ENCODE results near the gene GRAMD1B.

The GRAMD1B gene

DNA sequence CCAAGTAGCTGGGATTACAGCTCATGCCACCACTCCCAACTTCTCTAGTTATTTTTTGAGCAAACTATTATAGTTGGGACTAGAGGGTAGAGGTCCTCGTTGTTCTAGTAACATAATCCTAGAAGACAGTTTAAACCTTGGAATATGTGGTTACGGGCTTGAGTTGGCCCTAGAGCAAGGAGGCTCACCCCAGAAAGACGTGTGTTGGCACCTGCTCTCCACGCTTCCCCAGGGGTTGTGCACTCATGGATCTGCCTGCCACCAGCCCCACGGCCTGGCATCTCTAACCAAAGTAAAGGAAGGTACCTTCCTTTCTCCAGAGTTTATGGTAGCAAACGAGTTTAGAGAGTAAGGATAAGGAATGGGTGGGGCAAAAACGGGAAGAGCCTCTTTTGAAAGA lies 145.4 kb downstream of the GRAMD1B start:
- DNase-seq = no peak

DNA sequence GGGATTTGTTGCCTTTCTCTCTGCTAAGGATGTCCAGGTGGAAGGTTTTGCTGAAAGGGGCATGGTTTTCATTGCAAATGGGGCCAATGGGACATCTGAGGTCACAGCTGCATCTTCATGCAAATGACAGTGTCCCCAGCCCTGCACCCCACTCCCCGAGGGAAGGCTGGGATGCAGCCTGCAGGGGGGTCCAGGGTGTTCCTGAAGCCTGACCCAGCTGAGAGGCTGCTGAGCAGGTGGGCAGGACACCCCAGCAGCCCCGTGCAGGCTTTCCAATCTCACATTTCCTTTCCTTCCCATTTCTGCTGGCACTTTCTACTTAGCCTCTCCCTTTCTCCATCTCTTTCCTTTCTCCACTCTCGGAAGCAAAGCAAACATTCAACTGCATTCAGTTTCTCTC lies 146.0 kb downstream of the GRAMD1B start:
- DNase-seq = no peak

DNA sequence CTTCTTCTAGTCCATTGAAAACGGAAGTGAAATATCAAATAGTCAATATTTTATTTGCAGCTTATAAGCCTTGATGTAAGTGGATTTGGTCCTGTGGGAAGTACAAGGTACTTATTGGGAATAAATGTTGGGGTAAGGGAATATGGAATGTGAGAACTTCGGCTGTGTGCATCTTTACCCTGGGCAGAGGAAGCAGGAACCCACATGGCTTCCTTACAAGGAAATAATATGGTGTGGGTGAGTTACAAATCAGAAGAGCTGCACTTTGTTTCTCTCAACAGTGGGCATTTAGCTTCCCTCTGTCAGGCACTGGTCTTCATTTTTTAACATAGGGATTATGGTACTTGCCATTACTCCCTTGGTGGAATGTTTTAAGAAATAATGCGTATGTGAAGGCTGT lies 146.4 kb downstream of the GRAMD1B start:
- no peak for DNase-seq

DNA sequence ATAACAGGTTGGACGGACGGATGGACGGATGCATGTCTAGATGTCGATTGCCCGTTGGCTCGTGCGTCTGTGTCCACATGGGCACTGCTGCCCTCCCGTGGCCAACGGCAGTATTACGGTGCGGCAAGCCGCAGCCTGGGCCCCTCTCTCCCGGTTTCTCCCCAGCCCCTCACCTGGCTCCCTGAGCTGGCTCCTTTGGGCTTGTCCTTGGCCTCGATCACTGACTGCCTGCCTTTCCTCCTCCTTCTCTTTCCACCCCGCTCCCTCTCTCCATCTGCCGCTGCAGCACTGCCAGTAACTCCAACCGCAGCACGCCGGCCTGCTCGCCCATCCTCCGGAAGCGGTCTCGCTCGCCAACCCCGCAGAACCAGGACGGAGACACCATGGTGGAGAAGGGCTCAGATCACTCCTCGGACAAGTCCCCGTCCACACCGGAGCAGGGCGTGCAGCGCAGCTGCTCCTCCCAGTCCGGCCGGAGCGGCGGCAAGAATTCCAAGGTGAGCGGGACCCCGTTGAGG lies 147.1 kb downstream of the GRAMD1B start:
- DNase-seq = no peak

DNA sequence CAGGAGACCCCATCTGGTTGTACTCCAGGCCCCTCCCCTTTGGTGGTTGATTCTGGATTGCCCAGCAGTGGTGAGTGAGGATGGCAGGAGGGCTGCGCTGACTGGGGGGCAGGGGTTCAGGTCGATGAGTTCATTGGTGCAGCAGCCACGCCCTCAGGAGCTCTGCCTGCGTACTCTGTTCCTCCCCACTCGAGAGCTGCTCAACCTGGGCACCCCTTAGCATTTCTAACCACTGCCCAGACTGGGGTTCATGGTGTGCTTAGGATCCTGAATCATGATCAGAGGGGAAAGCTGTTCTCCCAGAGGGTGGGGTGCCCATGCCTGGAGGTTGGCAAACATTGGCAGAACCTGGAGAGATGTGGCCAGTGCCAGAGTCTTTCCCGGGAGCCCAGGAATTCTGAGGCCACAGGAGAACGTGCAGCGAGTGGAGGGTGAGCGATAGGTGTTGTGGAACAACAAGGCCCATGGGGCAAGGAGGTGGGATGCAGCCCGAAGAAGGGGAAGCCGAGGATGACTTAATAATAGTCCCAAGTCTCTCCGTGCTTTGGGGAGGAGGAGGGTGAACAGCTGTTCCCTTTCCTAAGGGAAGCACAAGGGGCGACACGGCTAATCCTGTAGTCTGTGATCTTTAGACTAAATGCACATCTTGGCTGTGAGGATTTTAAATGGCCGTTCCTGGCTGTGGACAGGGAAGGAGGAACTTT lies 148.9 kb downstream of the GRAMD1B start:
- no peak for DNase-seq

DNA sequence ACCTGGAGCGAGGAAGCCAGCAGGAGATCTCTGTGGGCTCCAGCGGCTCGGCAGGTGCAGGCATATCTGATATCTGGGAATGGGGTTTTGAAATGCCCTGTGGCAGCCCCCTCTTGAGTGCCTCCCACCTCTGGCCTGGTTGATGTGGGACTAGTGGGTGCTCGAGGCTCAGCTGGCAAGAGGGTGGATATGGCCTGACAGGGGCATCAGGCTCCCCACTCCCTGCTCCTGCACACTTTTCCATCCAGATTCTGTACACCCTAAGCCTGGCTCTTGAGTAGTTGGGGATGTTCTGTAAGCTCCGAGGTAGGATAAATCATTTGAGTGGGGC lies 149.4 kb downstream of the GRAMD1B start:
- DNase-seq = no peak

DNA sequence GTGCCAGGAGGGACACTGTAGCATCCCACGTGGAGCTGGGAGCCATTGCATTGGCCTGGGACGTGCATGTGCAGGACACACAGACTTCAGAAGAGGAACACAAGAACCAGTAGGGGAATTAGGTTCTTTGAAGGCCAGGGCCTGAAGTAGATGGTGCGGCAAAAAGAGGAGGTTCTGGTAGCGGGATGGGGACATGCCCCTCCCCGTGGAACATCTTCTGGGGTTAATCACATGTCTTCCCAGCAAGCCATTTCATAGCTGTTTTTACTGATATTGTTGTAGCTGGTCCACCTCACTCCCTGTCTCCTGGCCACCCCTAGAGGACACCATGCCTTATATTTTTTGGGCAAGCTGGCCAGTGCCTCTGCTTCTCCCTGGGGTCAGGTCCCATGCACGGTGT lies 150.1 kb downstream of the GRAMD1B start:
- DNase-seq = no peak

DNA sequence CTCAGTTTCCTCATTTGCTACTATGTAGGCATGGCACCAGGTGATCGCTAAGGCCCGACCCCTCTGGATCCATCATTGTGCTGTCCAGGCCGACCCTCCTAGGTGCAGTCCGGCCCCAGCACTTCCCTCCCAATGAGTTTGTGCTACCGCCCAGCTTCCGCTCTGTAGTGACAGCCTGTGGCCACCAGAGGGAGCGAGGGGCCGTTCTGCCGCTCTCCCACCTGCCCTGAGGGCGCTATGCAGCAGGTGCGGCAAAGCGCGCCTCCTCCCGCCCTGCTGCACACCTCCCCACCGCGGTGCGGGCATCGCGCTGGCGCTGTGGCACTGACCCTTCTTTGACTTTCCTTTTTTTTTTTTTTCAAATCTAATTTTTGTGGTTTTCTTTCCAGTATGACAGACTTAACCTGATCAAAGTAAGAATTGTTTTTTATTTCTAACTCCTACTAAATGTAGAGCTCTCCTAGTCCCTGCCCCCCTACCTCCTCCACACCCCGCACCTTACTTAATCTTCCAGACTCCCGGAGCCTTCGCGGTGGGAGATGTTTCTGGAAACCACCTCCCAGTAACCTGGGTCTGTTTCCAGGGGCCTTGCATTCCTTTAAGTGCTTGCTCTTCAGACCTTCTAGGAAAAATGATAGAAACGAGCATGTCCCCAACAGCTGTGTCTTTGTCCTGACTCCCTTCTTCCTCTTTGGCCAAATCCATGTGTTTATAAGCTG lies 150.6 kb downstream of the GRAMD1B start:
- DNase-seq = peak; percentile 40

DNA sequence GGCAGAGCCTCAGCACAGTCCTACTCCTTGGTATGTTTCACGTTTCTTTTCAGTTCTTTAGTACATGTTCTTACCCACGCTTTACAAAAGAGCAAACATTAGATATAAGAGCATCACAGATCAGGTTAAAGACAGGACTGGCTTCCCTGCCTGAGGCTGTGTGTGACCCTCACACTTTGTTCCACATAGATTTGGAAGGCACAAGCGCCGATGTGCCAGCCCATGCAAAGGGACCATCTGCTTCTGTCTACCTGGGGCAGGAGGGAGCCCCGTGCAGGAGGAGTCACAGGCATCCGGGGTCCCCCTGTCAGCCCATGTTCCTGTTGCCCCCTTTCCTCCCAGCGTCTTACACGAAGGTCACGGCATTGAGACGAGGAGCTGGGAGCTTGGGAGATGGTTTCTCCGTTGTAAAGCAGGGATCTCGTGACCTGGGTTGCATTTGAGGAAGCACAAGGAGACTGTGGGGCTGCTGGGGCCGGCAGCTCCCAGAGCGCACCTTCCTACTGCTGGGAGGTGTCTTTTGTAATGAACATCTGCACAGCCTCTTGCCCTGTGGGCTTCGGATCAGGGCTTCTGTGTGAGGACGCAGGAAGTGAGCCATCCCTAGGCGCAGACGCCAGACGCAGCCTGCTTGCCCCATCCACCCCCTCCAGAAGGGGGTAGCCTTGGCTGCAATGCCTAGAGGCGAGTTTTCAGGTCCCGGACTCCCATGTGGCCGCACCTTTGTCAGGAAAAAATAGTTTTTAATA lies 151.8 kb downstream of the GRAMD1B start:
- DNase-seq = no peak

DNA sequence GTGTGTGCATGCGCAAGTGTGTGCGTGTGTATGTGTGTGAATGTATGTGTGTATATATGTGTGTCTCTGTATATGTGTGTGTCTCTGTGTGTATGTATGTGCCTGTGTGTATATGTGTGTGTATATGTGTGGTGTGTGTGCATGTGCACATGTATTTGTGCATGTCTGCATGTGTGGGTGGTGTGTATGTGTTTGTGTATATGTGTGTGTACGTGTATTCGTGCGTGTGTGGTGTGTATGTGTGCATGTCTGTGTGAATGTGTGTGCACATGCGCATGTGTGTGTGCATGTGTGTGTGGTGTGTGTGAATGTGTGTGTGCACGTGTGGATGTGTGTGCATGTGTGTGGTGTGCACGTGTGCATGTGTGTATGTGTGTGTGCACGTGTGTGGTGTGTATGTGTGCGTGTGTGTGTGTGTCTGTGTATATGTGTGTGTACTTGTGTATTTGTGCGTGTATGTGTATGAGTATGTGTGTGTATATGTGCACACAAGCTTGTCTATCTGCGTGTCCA lies 153.0 kb downstream of the GRAMD1B start:
- DNase-seq = no peak

DNA sequence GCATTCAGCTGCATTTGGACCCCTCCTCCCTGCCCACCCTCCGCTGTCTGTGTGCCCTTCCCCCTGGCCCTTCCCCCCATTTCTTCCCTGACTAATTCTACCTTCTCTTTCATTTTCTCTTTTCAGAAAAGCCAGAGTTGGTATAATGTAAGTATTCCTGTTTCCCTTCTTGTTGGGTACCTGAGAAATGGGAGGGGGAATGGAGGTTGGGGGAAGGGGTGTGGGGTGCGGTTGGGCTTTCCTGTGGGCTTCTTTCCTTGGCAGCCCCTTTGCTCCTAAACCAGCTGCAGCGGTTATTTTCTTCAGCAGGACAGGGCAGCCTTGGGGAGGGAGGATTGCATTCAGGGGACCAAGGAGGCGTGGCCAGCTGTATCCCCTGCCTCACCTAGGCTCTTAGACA lies 154.1 kb downstream of the GRAMD1B start:
- no peak for DNase-seq

DNA sequence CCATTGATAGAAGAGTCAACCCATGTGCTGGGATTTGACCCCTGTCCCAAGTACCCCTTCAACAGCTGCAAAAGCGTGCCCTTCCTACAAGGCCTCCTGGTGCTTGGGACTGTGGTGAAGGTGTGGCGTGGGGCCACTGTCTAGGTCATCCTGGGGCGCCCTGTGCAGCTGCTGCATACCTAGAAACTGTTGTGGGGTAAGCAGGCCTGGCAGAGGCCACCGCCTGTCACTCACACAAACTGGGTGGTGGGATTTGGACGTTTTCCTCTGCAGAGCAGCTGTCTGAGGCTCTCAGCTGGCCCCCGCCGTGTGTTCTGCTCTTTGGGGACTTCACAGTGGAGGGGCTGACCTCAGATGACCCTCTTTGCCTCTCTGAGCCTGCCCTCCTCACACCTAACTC lies 154.7 kb downstream of the GRAMD1B start:
- DNase-seq = no peak

DNA sequence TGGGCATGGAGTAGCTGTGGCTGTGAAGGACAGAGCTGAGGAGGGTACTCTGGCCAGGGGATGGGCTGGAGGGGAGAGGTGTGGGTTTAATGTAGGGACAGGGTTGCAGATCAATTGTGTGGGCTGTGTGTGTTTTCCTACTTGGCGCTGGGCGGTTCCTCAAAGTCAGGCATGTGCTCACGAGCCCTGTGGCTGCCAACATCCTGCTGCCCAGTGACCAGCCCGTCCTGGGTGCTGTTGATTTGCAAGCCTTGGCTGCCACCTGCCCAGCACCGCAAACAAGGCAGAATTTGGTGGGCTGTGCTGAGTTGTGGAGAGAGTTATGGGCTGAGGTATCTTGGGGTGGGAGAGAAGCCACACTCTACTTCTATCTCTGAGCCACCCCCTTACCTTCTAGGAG lies 155.1 kb downstream of the GRAMD1B start:
- DNase-seq = no peak

DNA sequence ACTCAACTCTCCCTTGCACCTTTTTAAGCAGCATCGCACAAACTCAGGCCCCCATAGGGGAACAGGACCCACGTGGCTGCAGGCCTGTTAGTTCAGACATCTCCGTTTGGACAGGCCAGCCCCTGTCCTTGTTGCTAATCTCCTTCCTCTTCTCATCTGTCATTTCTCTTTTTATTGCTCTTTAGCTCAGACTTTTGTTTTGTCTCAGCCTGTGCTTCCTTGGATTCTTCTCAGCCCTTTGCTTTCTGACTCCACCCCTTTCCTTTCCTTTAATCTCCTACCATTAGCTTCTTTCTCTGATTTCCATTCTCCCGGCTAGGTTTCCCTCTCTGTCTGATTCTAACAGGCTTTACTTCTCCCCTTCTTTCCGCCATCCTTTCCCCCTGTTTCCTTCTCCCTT lies 155.6 kb downstream of the GRAMD1B start:
- DNase-seq = no peak

DNA sequence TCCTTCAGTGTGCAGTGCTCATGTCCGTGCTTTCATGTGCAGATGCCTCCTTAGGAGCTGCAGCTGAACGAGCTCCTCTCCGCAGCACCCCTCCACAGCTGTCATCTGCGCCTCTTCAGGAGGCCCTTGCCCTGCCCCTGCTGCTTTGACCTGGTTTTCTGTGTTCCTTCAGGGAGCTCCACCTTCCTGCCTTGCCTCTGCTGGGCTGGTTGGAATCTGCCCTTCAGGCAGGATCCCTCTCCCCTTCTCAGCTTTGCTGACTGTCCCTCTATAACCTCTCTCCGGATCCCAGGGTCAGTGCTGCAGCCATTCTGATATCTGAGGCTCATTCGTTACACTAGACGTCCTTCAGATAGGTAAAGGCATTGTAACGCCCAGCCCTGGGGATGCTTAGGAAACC lies 156.5 kb downstream of the GRAMD1B start:
- no peak for DNase-seq

DNA sequence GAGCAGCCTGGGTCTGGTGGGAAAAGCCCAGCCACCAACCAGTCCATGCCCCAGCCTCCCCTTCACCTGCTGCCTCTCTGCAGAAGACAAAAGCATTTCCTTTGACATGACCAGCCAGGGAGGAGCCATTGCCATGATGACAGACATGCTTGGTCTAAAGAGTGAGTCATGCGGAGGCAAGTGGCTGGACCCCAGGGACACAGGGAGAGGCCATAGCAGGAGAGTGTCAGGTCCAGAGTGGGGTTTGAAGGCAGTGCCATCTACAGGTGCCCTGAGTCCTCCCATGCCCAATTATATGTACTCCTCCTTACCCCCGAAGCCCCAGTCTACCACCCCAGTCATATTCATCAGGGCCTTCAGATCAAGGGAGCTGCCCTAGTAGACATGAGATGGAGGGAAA lies 157.0 kb downstream of the GRAMD1B start:
- DNase-seq = no peak

DNA sequence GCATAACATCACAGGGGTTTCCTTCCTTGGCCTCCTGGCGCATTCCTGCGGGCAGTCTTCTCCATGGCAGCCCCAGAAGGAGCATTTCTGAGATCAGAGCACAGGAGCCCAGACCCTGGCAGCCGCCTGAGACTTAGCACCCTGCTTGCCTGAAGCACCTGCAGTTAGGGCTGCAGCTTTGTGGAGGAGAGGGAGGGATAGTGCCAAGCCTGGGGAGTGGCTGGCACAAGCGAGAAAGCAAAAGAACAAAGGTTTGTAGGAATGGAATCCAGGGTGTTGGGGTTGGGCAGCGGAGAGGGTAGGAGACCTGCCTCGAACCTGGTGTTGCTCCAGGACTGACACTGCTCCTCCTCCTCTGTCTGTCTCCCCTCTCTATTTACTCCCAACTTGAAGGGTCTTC lies 157.5 kb downstream of the GRAMD1B start:
- DNase-seq = no peak

DNA sequence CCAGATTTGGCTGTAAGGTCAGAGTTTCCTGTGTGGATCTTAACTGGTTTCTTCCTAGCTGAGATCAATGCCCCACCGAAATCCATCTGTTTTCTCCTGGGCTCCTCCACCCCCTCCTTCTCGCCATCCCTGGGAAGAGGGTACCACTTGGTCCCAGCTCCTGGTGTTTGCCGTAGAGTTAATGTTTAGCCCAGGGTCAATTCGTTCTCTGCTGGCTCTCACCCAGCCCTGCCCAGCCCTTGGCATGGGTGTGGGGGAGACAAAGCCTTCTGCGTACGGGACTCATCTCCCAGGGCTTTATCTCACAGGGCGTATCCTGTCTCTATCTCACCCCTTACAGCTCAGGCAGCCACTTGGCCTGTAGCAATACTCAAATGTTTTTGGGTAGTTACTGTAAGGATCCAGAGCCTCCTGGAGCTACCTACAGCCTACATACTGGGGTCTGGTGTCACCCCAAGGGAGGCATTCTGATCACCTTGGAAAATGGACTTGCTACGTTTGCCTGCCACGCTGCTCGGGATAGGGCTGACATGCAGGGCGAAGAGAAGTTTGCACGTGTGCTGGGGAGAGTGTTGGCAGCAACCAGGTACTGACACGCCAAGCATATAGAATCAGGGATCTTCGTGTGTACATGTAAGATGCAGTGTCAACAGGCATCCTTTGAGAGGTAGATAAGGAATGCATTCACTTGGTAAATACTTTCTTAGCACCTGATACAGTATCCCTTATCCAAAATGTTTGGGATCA lies 158.2 kb downstream of the GRAMD1B start:
- no peak for DNase-seq

DNA sequence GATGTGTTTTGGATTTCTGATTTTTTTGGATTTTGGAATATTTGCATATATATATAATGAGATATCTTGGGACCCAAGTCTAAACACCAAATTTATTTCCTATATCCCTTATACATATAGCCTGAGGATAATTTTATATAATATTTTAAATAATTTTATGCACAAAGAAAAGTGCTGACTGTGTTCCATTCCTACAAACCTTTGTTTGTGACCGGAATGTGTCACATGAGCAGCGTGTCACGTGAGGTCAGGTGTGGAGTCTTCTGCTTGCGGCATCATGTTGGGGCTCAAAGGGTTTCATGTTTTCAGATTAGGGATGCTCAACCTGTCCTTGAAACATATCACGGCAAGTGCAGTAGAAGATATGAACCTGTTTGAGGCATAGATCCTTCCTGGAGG lies 158.8 kb downstream of the GRAMD1B start:
- DNase-seq = no peak

DNA sequence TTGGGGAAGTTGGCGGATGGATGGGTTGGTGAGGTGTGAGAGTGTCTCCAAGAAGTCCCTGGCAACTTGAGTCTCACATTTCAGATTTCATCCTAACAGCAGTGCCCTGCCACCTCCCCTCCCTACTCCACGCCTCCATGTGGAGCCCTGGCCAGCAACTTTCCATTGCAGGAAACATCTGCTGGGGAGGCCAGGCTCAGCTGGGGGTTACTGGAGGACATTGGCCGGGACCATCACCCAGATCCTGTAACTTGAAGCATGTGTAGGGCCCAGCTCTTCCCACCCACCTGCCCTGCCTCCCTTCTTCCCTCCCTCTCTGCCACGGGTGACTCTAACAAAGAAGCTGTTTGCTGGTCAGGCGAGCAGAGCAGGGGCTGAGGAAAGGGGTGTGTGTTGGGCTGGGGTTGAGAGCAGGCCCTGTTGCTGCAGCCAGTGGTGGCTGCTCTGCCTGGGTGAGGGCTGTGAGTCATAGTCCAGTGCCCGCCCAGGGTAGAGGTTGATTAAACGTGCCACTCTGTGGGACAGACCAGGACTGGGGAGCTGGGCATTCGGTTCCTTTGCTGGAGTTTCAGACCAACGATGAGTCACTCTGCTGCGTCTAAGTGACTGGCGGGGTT lies 160.3 kb downstream of the GRAMD1B start:
- DNase-seq = no peak

DNA sequence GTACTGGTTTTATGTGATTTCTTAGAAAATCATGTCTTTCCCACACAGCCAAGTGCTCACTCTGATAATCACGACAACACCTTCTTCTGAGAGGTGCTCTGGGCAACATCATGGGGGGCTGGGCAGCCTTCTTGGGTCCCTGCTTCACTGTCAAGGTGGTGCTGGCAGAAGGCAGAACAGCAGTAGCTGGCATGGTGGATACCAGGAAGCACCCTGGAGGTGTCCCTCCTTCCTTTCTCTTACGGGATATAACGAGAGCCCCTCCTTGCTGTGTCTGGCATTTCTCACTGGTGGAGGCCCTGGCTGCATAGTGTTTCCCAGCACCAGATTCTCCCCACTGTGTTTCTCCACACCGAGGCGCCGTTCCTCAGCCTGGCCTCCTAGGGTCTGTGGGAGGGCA lies 163.5 kb downstream of the GRAMD1B start:
- no peak for DNase-seq

DNA sequence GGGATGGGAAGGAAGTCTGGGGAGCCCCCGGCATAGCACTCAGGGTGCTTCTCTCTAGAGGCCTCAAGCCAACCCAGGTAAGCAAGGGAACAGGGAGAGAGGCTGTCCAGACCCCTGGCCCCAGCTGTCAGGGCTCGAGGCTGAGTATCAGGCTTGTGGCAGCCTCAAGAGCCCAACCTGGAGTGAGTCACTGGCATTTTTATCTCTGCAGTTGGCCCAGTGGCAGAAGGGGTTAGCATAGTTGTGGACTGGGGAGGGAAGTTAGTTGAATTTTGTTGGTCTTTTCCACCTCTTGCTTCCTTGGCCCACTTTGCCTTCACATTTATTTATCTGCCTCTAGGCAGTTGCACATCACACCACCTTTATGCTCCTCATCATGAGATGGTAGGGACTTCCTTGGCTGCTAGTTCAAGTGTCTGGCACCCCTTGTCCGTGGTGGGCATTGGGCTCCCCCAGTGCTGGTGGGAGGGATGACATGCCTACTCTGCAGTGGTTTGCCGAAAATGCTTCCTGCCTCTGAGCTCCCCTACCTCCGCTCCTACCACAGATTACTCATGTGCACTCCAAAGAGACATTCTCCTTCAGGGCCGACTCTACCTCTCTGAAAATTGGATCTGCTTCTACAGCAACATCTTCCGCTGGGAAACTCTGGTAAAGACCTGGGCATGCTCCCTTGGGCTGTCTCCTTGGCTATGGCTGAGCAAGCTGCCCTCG lies 164.3 kb downstream of the GRAMD1B start:
- DNase-seq = no peak

Data from NCI-H2081 treated with DMSO at 0.1 percent for 48 hours (cell line).